GM23338 (cell line): ENCODE results near the gene FNDC3B. TPM values are rescaled to one million over a fixed set of nuclear protein-coding genes. Genes with fewer than 3 reads are reported as not detected.

Experiments used
- ATAC-seq: fragments of 200-7000 bp; cut with Tn5 transposase; 3 replicates; pipeline ENCODE4 v1.9.1; 2020
- DNase-seq: peaks from one replicate; pipeline ENCODE4 v3.0.0-alpha.2; 2015; ENCODE audit warnings: low spot score
- H2AFZ ChIP-seq: fragments of 200-600 bp; sonication (generic); 2 replicates; pipeline ENCODE4 v1.8.0; 2016; ENCODE audit warnings: antibody characterized with exemption, mild to moderate bottlenecking, moderate library complexity
- H3F3A ChIP-seq: fragments of 200-600 bp; sonication (generic); replicated peaks from 2 replicates; pipeline ENCODE4 v1.8.0; 2017; ENCODE audit warnings: antibody characterized with exemption, mixed run types, low read depth
- H3K27ac ChIP-seq: fragments of 200-600 bp; sonication (generic); 2 replicates; pipeline ENCODE4 v1.6.1; 2016; ENCODE audit warnings: low read depth
- H3K27me3 ChIP-seq: fragments of 200-600 bp; sonication (generic); 2 replicates; pipeline ENCODE4 v1.8.0; 2016; ENCODE audit warnings: mild to moderate bottlenecking, mixed run types, moderate library complexity; ENCODE audit not compliant: insufficient read depth
- H3K36me3 ChIP-seq: fragments of 200-600 bp; sonication (generic); 2 replicates; pipeline ENCODE4 v1.8.0; 2016; ENCODE audit warnings: mild to moderate bottlenecking; ENCODE audit not compliant: insufficient read depth
- H3K4me1 ChIP-seq: fragments of 200-600 bp; sonication (generic); 2 replicates; pipeline ENCODE4 v1.8.0; 2016; ENCODE audit warnings: mild to moderate bottlenecking, moderate library complexity; ENCODE audit not compliant: insufficient read depth
- H3K4me2 ChIP-seq: fragments of 200-600 bp; sonication (generic); 2 replicates; pipeline ENCODE4 v1.7.1; 2017; ENCODE audit warnings: mixed run types
- H3K4me3 ChIP-seq: fragments of 200-600 bp; sonication (generic); 2 replicates; pipeline ENCODE4 v1.6.1; 2016; ENCODE audit warnings: mixed run types
- H3K79me2 ChIP-seq: fragments of 200-600 bp; sonication (generic); replicated peaks from 2 replicates; pipeline ENCODE4 v1.8.0; 2017; ENCODE audit warnings: mild to moderate bottlenecking; ENCODE audit not compliant: insufficient read depth
- H3K9me2 ChIP-seq: fragments of 200-600 bp; sonication (generic); 2 replicates; pipeline ENCODE4 v1.8.0; 2017; ENCODE audit not compliant: insufficient read depth
- H4K20me1 ChIP-seq: fragments of 200-600 bp; sonication (generic); replicated peaks from 2 replicates; pipeline ENCODE4 v1.8.0; 2017; ENCODE audit warnings: mild to moderate bottlenecking; ENCODE audit not compliant: insufficient read depth
- H3K27ac Mint-ChIP-seq: 2 replicates; pipeline ENCODE4 v1.8.0; 2020; ENCODE audit warnings: inconsistent platforms, mild to moderate bottlenecking, moderate library complexity, mixed read lengths
- H3K27me3 Mint-ChIP-seq: 3 replicates; pipeline ENCODE4 v1.8.0; 2022; ENCODE audit warnings: low read depth, mild to moderate bottlenecking, moderate library complexity, mixed read lengths, inconsistent platforms; ENCODE audit not compliant: insufficient read depth, poor library complexity
- H3K36me3 Mint-ChIP-seq: 3 replicates; pipeline ENCODE4 v1.8.0; 2021; ENCODE audit warnings: low read depth, mild to moderate bottlenecking, inconsistent platforms, moderate library complexity, mixed read lengths
- H3K4me1 Mint-ChIP-seq: 3 replicates; pipeline ENCODE4 v1.8.0; 2020; ENCODE audit warnings: mild to moderate bottlenecking, inconsistent platforms, mixed read lengths
- H3K4me3 Mint-ChIP-seq: 3 replicates; pipeline ENCODE4 v1.8.0; 2021; ENCODE audit warnings: moderate library complexity, mild to moderate bottlenecking, inconsistent platforms, mixed read lengths
- H3K9me3 Mint-ChIP-seq: 3 replicates; pipeline ENCODE4 v1.8.0; 2020; ENCODE audit warnings: moderate library complexity, mild to moderate bottlenecking, inconsistent platforms, mixed read lengths
- CREB1 ChIP-seq: fragments of 250-450 bp; sonication (Bioruptor Pico); IDR thresholded peaks from 2 replicates; pipeline ENCODE4 v1.5.0; 2020; ENCODE audit warnings: low read depth, mild to moderate bottlenecking, moderate library complexity
- CTCF ChIP-seq, 2 experiments: fragments of 200-600 bp in 1 of 2; sonication (generic) in 1 of 2; conservative IDR thresholded peaks; 2 replicates each; pipeline versions ENCODE4 v1.5.1 to v1.6.1; 2016 to 2017; ENCODE audit warnings: antibody characterized with exemption in 2 of 2, low read depth in 2 of 2, mild to moderate bottlenecking in 2 of 2, moderate library complexity in 1 of 2
- ETS1 ChIP-seq: IDR thresholded peaks from 2 replicates; pipeline ENCODE4 v1.6.1; 2016; ENCODE audit warnings: antibody characterized with exemption
- EZH2 ChIP-seq: fragments of 200-600 bp; sonication (generic); IDR thresholded peaks from one replicate; pipeline ENCODE4 v1.8.0; 2017; ENCODE audit warnings: antibody characterized with exemption, mild to moderate bottlenecking, low read depth; ENCODE audit not compliant: unreplicated experiment
- EZH2phosphoT487 ChIP-seq: fragments of 200-600 bp; sonication (generic); IDR thresholded peaks from one replicate; pipeline ENCODE4 v1.8.1; 2018; ENCODE audit warnings: antibody characterized with exemption; ENCODE audit not compliant: unreplicated experiment
- JUNB ChIP-seq: IDR thresholded peaks from one replicate; pipeline ENCODE4 v1.6.1; 2016; ENCODE audit warnings: antibody characterized with exemption; ENCODE audit not compliant: unreplicated experiment
- NANOG ChIP-seq: IDR thresholded peaks from 2 replicates; pipeline ENCODE4 v1.6.1; 2016; ENCODE audit warnings: antibody characterized with exemption, borderline replicate concordance
- REST ChIP-seq: IDR thresholded peaks from one replicate; pipeline ENCODE4 v1.6.1; 2018; ENCODE audit warnings: antibody characterized with exemption; ENCODE audit not compliant: unreplicated experiment
- ZNF114 ChIP-seq: fragments of 250-450 bp; sonication (Bioruptor Pico); IDR thresholded peaks from 2 replicates; pipeline ENCODE4 v1.5.0; 2020; ENCODE audit warnings: mild to moderate bottlenecking, moderate library complexity
- ZNF331 ChIP-seq: fragments of 250-450 bp; sonication (Bioruptor Pico); IDR thresholded peaks from 2 replicates; pipeline ENCODE4 v1.5.0; 2020; ENCODE audit warnings: low read depth, mild to moderate bottlenecking, moderate library complexity
- ZNF462 ChIP-seq: fragments of 250-450 bp; sonication (Bioruptor Pico); IDR thresholded peaks from 2 replicates; pipeline ENCODE4 v1.5.0; 2020; ENCODE audit warnings: mild to moderate bottlenecking, moderate library complexity
- polyA plus RNA-seq: library from polyadenylated mRNA; unstranded; fragments of >200 nt; fragmentation: Nextera tagmentation; extraction: Ambion mirVana; gene quantifications from 2 replicates; pipeline ENCODE4 v1.2.1, GENCODE V29; 2016
- total RNA-seq: library from RNA; depleted of rRNA; stranded (reverse); fragments of >200 nt; shearing (Covaris generic); gene quantifications from 2 replicates; pipeline ENCODE4 v1.2.3, GENCODE V29; 2014

Gene FNDC3B
- total and polyA plus RNA-seq, 2 experiments from 2014 or later, result 19.1 to 55.4 TPM

GRCh38 chr3:172072543-172072942, 33.2 kb downstream of the FNDC3B start:
- no peak overlapping the region for H3K4me3 ChIP-seq
- H4K20me1 ChIP-seq, result peaks cover 28% of the 10 kb centered on the region
- no peaks in the 10 kb centered on the region for H3K9me2 ChIP-seq
- H3K9me3 Mint-ChIP-seq, result no peaks in the 10 kb centered on the region
- no peak overlapping the region for H3K4me2 ChIP-seq
- TF ChIP-seq JUNB (no peak), CREB1 (CRISPR knock-in tag) (no peak), ZNF114 (CRISPR knock-in tag) (no peak), ZNF331 (CRISPR knock-in tag) (no peak), CTCF (conservative IDR thresholded peaks at IDR 0.05; ENCODE audit: low read depth in 2 of 2) (no peak), ETS1 (no peak), EZH2phosphoT487 (no peak), EZH2 (no peak), NANOG (no peak), REST (no peak), ZNF462 (no peak)
- peaks cover 73% of the 10 kb centered on the region for H3K4me1 Mint-ChIP-seq
- no peak overlapping the region for H3K4me3 Mint-ChIP-seq
- no peaks in the 10 kb centered on the region for H3K27me3 ChIP-seq
- ATAC-seq (no peak), DNase-seq (no peak)
- peaks cover 59% of the 10 kb centered on the region for H3K4me1 ChIP-seq
- peaks cover 100% of the 10 kb centered on the region for H3K79me2 ChIP-seq
- no peaks in the 10 kb centered on the region for H3K36me3 ChIP-seq
- peaks cover 3% of the 10 kb centered on the region for H3K27me3 Mint-ChIP-seq
- no peak overlapping the region for H3K27ac ChIP-seq
- H3K36me3 Mint-ChIP-seq, result no peaks in the 10 kb centered on the region
- no peaks in the 10 kb centered on the region for H3F3A ChIP-seq
- no peak overlapping the region for H2AFZ ChIP-seq
- no peak overlapping the region for H3K27ac Mint-ChIP-seq
